ENCODE results near the gene DNAH8.
"Not testable (repeated sequence)": the region's sequence is repeated elsewhere in the genome, so short reads cannot be mapped to it uniquely, and the experiment has no call there.

Gene DNAH8

GRCh38 chr6:38831865-38832264 lies 116.8 kb downstream of the DNAH8 start:
- DNase-seq (ENCODE audit: low read depth in 2 of 3, low spot score in 1 of 3), result no peak

GRCh38 chr6:38833320-38833719 lies 118.2 kb downstream of the DNAH8 start:
- no peak for DNase-seq (ENCODE audit: low read depth in 2 of 3, low spot score in 1 of 3)

DNA sequence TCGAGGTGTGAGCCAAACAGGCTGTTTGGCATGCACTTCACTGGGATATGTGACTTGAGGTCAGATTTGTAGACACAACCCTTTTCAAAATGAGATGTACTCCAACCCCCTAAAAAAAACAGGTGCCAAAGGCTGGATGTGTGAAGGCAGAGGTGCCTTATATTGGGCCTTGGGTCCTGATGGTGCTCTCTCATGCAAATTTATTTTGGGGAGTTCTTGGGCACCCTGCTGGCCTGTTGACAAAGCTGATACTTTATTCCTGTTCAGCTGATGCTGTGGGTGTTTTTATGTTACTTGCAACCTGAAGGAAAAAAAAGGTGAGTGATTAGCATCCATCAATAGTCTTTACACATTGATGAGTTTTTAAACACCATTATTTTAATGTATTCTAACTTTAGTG lies 121.5 kb downstream of the DNAH8 start:
- DNase-seq (ENCODE audit: low read depth in 2 of 3, low spot score in 1 of 3), result no peak

DNA sequence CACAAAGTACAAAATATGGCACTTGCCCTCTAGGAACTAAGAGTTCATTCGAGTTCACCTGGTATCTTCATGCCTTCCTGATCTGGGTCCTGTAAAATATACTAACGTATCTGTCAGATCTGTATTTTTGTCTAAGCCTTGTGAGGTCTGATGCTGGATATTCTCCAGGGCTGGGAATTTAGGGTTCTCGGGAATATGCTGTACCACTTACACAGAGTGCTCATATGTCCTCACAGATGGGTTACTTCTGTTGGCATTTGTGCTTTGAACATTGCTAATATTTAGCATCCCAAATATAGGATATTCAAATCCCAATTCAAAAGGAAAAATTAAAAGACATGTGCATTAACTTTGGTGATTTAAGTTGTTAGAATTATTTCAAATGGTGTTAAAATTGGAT lies 122.0 kb downstream of the DNAH8 start:
- DNase-seq (ENCODE audit: low read depth in 2 of 3, low spot score in 1 of 3), result no peak

GRCh38 chr6:38843798-38844197 lies 128.7 kb downstream of the DNAH8 start:
- no peak for DNase-seq (ENCODE audit: low read depth in 2 of 3, low spot score in 1 of 3)

- no peak for DNase-seq (ENCODE audit: low read depth in 2 of 3, low spot score in 1 of 3)
These were observed 130.8 kb downstream of the DNAH8 start for GRCh38 chr6:38845931-38846330.

GRCh38 chr6:38846361-38846760 lies 131.2 kb downstream of the DNAH8 start:
- no peak for DNase-seq (ENCODE audit: low read depth in 2 of 3, low spot score in 1 of 3)

DNA sequence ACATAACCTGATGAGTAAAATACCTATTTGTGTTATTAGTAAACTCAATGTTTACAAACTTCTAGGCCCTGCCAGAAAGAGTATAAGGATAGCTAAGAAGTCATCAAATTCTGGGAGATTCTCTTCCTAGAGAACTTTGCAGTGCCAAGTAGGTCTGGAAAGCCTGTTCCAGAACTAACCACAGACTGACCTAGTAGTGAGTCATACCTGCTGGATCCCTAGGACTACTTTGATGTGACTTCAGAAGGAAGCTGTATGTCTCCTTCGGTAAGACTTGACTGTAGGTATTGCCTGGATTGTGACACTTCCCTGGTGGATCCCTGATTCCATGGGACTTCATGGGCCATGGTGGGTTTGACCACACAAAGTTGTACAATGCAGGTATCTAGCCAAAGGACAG lies 131.7 kb downstream of the DNAH8 start:
- DNase-seq (ENCODE audit: low read depth in 2 of 3, low spot score in 1 of 3), result no peak

GRCh38 chr6:38847497-38847896 lies 132.4 kb downstream of the DNAH8 start:
- DNase-seq (ENCODE audit: low read depth in 2 of 3, low spot score in 1 of 3), result no peak

DNA sequence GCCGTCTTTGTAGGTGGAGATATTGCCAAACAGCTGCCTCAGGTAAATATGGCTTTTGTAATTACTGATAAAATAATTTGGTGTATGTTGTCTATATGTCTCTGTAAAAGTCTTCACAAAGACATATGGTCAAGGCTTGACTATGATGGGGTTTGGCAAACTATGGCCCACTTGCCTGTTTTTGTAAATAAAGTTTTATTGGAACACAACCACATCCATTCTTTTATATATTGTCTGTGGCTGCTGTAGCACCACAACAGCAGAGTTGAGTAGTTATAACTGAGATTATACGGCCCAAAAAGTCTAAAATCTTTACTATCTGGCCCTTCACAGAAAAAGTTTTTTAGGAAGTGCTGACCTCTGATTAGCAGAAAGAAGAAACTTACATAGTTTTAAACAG lies 133.6 kb downstream of the DNAH8 start:
- no peak for DNase-seq (ENCODE audit: low read depth in 2 of 3, low spot score in 1 of 3)

DNA sequence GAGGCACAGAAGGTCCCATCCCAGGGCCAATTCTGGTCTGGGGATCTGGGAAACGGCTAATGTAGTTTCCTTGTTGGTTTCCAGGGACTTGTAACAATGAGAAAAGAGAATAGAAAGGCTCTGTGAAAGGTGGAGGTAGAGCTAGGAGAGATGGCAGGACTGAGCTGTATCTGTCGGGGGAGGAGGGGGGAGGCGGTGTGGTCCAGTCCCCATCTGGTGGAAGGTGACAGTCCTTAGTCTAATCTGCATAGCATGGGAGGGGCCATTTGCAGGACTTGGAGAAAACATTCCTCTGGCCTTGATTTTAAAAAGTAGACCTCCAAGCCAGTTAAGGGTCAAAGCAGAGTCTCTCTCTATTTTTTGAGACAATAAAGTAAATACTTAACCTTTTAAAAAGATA lies 137.1 kb downstream of the DNAH8 start:
- DNase-seq (ENCODE audit: low read depth in 2 of 3, low spot score in 1 of 3), result no peak

DNA sequence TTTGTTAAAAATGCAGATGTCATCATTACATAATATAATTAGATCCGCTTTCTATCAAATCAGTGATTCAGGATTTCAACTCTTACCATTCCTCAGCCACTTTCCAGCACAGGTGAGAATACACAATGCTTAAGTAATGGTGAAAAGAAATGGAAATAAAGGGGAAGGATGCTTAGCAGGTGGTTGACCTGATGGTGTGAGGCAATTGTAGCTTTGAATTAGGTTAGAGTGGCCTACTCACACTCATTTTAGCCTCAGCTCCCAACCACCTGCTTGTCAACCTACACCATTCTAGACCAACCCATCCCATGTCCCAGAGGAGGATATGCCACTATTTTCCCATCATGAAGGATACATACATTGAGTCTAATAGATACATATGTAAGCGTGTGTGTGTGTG lies 138.1 kb downstream of the DNAH8 start:
- no peak for DNase-seq (ENCODE audit: low read depth in 2 of 3, low spot score in 1 of 3)

- no peak for DNase-seq (ENCODE audit: low read depth in 2 of 3, low spot score in 1 of 3)
These were observed 141.4 kb downstream of the DNAH8 start for GRCh38 chr6:38856492-38856891.

DNA sequence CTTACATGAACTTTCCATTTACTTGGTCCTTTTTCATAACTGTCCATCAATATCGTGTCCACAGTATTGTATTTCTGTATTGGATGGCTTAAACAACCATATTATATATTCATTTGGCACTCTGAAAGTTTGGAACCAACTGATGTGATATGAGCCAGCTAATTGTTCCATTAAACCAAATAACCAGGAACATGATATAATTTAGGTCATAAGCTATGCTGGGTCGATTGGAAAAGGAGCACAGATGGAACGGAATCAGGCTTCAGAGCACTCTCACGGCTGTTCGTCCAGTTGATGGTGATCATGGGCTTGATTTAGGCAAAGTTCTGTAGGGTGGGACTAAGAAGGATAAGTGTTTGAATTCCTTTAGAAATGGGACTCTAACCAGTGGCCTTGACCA lies 142.7 kb downstream of the DNAH8 start:
- DNase-seq (ENCODE audit: low read depth in 2 of 3, low spot score in 1 of 3), result no peak

GRCh38 chr6:38860041-38860440 lies 144.9 kb downstream of the DNAH8 start:
- no peak for DNase-seq (ENCODE audit: low read depth in 2 of 3, low spot score in 1 of 3)

DNA sequence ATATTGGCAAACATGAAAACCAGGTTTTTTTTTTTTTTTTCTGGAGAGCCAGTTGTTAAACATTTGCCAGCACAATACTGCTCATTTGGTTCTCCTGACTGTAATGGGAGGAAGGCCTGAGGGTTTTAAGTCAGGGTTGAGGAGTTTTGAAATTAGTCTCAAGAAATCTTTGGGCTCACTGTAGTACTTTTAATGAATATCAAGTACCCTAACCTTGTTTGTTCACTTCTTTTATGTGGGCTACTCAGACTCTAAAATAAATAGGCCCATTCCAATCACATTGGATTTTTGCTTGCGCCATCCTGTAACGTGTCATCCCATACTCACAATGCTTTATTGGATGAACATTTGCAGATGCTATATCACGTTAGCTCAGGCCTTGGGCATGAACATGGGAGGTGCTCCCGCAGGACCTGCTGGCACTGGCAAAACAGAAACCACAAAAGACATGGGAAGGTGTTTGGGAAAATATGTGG lies 146.9 kb downstream of the DNAH8 start:
- DNase-seq (ENCODE audit: low read depth in 2 of 3, low spot score in 1 of 3), result no peak

DNA sequence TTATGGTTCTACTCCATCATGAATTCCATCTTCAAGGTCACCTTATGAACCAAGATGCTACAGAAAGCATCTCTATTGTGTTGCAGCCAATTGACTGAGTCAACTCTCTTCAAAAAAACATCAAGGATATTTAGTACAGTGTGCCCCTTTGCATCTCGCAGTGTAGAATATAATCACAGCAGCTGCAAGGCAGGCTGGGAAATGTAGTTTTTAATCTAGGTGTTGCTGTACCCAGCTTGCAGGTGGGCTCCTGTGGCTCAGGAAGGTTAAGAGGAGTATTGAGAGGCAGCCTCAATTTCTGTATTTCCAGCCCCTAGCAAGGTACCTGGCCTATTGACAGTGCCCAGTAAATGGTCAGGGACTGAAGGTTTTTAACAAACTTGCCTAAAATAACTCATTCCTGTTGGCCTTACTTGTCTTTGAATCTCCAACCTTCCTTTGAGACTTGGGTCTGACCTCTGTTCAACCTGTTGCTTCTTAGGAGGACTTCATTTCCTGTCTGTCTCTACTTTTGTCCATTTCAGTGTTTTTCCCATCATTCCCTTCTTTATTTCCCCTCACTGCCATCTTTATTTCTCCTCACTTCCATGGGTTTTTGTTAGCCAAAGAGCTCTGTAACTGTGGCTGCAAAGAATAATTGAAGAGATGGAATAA lies 150.5 kb downstream of the DNAH8 start:
- no peak for DNase-seq (ENCODE audit: low read depth in 2 of 3, low spot score in 1 of 3)

DNA sequence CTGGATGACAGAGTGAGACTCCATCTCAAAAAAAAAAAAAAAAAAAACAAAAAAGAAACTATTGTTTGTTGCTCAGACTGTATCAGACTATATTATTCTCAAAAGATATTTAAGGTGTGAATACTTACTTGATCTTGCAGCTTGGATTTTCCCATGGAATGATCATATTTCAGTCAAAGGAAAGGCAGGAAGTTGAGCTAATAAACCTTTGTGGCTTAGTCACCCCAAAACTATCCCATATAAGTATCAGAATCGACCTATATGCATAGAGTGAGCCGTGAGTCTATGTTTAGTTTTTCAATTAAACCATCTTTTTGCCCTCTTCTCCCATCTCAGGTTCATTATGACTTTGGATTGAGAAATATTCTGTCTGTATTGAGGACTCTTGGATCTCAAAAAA lies 152.6 kb downstream of the DNAH8 start:
- DNase-seq (ENCODE audit: low read depth in 2 of 3, low spot score in 1 of 3), result no peak

GRCh38 chr6:38871741-38872568 lies 156.8 kb downstream of the DNAH8 start:
- peak; percentile 27 to 64 (median 51) for DNase-seq (ENCODE audit: low read depth in 2 of 3, low spot score in 1 of 3)

DNA sequence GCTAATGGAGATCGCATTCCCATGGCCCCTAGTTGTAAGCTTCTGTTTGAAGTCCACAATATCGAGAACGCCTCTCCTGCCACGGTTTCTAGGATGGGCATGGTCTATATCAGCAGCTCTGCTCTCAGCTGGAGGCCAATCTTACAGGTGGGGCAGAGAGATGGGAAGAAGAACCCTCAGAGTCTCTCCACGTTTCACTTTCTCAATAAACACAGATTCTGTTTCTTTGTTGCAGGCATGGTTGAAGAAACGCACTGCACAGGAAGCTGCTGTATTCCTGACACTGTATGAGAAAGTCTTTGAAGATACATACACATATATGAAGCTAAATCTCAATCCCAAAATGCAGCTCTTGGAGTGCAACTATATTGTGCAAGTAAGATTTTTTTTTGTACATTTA lies 157.9 kb downstream of the DNAH8 start:
- DNase-seq (ENCODE audit: low read depth in 2 of 3, low spot score in 1 of 3), result no peak

DNA sequence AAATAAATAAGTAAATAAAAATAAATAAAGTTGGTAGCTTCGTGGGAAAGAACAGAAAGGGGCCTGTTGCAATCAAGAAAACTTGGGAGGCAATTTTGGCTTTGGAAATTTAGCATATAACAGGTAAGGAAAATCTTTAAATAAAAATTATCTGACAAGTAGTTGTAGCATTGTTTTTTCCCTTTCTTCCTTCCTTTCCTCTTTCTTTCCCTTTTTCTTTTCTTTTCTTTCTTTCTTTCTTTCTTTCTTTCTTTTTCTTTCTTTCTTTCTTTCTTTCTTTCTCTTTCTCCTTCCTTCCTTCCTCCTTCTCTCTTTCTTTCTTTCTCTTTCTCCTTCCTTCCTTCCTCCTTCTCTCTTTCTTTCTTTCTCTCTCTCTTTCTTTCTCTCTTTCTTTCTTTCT lies 158.7 kb downstream of the DNAH8 start:
- DNase-seq (ENCODE audit: low read depth in 2 of 3, low spot score in 1 of 3), result not testable (repeated sequence)

- peak in 1 of 3 donors; percentile 12 for DNase-seq (ENCODE audit: low read depth in 2 of 3, low spot score in 1 of 3)
These were observed 161.4 kb downstream of the DNAH8 start for GRCh38 chr6:38876475-38876874.

DNA sequence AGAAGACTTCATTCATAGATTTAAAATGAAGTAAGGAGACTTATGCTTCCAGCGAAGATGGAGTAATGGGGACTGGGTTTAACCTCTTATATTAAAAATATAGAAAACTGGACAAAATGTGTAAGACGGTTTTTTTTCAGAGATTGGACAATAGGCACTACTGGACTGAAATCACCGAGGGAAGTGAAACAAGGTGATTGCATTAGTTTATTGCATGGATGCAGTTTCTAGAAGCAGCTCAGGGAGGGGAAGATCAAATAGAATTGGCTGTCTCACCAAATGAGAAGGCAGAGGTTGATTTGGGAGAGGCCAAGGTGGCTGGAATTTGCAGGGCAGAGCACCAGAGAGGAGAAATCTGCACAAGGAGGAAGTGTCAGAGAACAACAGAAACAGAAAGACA lies 162.6 kb downstream of the DNAH8 start:
- DNase-seq (ENCODE audit: low read depth in 2 of 3, low spot score in 1 of 3), result no peak
